NOMO-1 (cell line): ENCODE measurements around the gene VPS37C.

ENCODE experiments used
- DNase-seq, 2 experiments: peaks; one replicate each; lab custom pipeline; 2025; ENCODE audit not compliant: unreplicated experiment in 2 of 2; lab: John Stamatoyannopoulos, UW

VPS37C gene

GRCh38 chr11:61155741-61156140 lies 5.5 kb downstream of the VPS37C start:
- DNase-seq: no peak

GRCh38 chr11:61155312-61155711 lies 5.9 kb downstream of the VPS37C start:
- DNase-seq: no peak

- no peak for DNase-seq
Observed at GRCh38 chr11:61154528-61154927, 6.7 kb downstream of the VPS37C start.

- no peak for DNase-seq
Observed at GRCh38 chr11:61153593-61154095, 7.6 kb downstream of the VPS37C start.

GRCh38 chr11:61152816-61153592 lies 8.2 kb downstream of the VPS37C start:
- DNase-seq: no peak

GRCh38 chr11:61151545-61152252 lies 9.5 kb downstream of the VPS37C start:
- DNase-seq: no peak

GRCh38 chr11:61150706-61151544 lies 10.3 kb downstream of the VPS37C start:
- DNase-seq: no peak

- no peak for DNase-seq
Observed at GRCh38 chr11:61149624-61150615, 11.3 kb downstream of the VPS37C start.

- no peak for DNase-seq
Observed at GRCh38 chr11:61147791-61148620, 13.2 kb downstream of the VPS37C start.

GRCh38 chr11:61147271-61147670 lies 14.0 kb downstream of the VPS37C start:
- no peak for DNase-seq

- no peak for DNase-seq
Observed at GRCh38 chr11:61146416-61146815, 14.8 kb downstream of the VPS37C start.

GRCh38 chr11:61145228-61146005 lies 15.8 kb downstream of the VPS37C start:
- DNase-seq: no peak

- DNase-seq: no peak
Observed at GRCh38 chr11:61144511-61145179, 16.6 kb downstream of the VPS37C start.

GRCh38 chr11:61142424-61142823 lies 18.8 kb downstream of the VPS37C start:
- no peak for DNase-seq

- DNase-seq: no peak
Observed at GRCh38 chr11:61141601-61142028, 19.6 kb downstream of the VPS37C start.

- DNase-seq: no peak
Observed at GRCh38 chr11:61140416-61140815, 20.8 kb downstream of the VPS37C start.

GRCh38 chr11:61139387-61139786 lies 21.8 kb downstream of the VPS37C start:
- DNase-seq: no peak

- no peak for DNase-seq
Observed at GRCh38 chr11:61138935-61139334, 22.3 kb downstream of the VPS37C start.
